ENCODE data around the gene OSBP2. TPM values are rescaled to one million over a fixed set of nuclear protein-coding genes. Genes with fewer than 3 reads are reported as not detected.

The OSBP2 gene
- total RNA-seq, 1 experiment from 2014 or later = 2.8 TPM

DNA sequence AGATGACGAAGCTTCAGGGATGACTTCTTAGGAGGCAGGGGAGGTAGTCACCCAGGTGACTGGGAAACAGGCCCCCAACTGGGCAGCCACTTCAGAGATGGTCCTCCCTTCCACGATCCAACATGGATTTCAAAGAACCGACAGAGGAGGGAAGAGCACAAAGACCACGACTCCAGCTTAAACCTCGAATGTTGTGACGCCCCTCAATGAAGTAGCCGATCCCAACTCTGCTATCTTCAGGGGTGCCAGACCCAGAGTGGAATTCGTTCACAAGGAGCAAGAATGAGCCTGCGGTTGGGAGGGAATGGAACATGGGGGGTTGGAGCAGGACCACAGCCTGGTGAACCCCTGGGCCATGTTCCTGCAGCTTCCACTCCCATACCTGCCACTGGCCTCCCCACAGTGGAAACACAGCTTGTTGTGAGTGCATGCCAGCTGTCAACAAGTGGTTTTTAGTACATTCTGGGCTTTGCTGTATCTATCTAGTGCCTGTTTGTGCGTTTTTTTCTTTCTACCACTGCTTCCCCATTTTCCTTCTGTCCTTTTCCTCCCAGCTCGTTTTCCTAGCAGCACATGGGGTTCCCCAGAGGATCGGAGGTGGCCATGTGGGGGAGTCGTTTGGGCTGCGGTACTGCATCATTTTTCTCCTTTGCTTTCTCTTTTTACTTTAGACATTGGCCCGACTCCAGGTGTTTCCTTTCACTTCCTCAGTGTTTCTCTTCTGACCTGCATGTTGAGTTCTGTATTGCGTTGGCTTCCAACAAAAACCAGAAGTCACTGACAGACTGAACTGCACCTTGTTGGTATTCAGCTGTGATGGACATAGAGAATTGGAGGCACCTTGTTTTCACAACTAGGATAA is 208.1 kb downstream of the OSBP2 start:
- DNase-seq (ENCODE audit: low spot score) = no peak

DNA sequence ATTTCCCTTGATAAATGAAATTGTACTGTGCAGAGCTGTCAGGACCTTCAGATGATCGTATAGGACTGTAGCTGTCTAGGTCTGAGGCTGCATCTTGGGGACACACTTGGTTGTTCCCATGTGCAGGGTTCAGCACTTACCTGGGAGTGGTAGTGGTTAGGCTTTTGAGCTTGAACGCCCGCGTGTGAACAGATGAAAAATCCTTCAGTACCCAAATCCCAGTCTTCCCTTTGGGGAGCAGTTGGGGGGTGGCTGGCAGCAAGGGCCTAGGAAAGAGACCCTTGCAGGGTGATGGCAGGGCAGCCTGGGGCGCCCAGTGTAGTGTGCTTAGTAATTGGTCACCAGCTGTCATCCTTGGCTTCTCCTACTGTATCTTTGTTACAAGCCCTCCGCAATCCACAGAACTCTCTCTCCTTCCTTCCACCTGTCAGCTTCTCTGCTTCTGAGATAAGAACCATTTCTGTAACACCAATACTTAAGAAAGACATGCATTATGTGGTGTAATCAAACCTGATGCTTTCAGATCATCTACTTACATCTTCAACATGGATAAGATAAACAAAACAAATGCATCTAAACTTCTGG is 209.3 kb downstream of the OSBP2 start:
- DNase-seq (ENCODE audit: low spot score) = no peak

DNA sequence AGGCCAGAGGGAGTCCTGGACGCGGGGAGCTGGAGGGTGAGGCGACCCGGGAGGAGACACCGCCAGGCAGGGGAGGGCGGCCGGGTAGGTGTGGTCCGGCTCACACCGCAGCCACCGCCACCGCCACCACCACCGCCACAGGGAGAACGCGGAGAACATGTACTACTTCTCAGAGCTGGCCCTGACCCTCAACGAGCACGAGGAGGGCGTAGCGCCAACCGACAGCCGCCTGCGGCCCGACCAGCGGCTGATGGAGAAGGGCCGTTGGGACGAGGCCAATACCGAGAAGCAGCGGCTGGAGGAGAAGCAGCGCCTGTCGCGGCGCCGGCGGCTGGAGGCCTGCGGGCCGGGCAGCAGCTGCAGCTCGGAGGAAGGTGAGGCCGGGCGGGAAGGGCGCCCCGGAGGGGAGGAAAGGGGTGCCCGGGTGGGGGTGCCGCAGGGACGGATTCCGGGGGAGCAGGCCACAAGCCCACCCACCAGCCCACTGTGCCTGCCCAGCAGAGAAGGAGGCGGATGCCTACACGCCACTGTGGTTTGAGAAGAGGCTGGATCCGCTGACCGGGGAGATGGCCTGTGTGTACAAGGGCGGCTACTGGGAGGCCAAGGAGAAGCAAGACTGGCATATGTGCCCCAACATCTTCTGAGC is 211.1 kb downstream of the OSBP2 start:
- no peak for DNase-seq (ENCODE audit: low spot score)

DNA sequence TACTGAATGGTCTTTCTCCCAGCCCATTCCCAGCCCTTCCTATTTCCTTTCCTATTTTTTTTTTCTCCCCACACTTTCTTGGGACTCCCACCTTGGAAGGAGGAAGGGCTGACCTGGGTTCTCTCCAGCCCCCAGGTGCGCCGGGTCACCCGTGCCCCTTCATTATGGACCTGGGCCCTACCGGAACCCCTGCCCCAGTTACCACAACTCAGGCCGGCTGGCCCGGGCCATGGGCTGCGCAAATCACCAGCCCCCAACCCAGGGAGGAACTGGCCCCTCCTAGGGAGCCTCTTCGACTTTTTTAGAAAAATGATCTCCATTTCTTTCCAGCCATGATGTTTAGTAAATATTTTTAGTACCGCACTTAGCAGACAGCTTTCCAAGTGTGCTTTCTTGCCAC is 211.7 kb downstream of the OSBP2 start:
- no peak for DNase-seq (ENCODE audit: low spot score)

DNA sequence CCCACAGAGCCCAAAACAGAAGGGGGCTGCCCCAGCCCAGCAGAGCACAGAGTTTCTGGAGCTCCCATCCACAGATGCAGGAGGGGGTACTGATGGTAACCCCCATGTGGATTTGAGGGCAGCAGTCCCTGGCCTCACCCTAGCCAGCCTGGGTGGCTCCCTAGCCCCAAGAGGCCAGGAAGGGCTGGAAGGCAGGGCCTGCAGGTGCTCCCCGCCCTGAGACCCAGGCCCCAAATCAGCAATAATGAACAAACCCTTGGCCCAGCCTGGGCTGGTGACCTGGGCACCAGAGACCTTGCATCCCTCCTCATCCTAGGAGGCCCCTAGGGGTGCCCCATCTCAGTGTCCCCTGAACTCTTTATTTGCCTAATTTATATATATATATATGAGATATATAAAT is 212.3 kb downstream of the OSBP2 start:
- DNase-seq (ENCODE audit: low spot score) = no peak

DNA sequence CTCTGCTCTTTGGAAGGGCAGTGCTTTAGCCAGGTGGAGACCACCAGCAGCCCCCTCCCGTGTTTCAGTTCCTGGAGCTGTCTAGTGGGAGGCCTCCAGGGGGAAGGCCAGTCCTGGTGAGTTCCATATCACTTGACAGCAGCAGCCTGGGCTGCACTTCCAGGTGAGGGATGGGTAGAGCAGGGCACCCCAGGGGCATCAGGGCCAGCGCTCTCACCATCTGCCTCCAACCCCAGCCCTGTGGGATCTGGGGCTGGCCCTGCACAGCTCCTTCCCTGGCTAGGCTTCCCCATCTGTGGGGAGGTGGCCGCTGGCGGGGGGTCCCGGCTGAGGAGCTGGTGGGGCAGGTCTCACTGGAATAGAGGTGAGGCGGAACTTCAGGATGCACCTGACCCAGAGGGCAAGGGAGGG is 213.4 kb downstream of the OSBP2 start:
- no peak for DNase-seq (ENCODE audit: low spot score)

DNA sequence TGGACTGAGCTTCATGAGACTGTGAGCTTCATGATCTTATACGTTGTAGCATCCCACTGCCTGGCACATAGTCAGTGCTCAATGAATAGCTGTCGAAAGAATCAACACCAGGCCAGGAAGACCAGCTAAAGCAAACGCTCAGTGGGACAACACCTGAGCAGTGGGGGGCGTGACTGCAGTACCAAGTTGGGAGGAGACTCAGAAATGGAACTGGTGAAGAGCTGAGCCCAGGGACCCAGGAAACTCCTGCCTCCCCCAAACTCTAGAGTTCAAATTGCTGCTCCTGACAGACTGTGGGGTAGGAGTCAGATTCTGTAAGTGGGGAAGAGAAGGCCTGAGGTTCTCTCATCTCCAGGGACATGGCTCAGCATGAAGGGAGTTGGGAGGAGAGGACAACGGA is 214.6 kb downstream of the OSBP2 start:
- DNase-seq (ENCODE audit: low spot score) = no peak

DNA sequence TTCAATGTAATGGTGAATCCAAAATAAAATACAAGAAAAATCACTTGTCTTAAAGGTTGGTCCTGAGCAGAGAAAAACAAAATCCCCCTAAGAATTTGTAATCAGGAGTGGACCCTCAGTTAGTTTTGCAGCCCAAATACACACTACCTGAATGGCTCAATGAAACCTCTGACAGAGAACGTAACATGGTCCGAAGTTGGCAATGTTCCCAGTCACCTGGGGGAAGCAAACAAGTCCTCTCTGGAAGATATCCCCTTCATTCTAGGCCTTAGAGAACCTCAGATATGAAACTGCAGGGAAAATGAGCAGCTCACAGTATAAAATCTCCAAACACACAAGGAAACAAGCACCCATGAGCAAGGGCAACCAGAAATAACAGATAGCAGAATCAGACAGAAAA is 215.7 kb downstream of the OSBP2 start:
- DNase-seq (ENCODE audit: low spot score) = no peak

DNA sequence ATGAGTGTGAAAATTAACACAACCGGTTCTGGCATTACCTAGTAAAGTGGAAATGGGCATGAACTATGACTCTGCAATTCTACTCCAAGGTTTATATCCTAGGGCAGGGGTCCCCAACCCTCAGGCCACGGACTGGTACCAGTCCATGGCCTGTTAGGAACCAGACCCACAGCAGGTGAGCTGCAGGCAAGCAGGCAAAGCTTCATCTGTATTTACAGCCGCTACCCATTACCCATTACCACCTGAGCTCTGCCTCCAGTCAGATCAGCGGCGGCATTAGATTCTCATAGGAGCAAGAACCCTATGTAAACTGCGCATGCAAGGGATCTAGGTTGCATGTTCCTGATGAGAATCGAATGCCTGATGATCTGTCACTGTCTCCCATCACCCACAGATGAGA is 224.1 kb downstream of the OSBP2 start:
- no peak for DNase-seq (ENCODE audit: low spot score)

DNA sequence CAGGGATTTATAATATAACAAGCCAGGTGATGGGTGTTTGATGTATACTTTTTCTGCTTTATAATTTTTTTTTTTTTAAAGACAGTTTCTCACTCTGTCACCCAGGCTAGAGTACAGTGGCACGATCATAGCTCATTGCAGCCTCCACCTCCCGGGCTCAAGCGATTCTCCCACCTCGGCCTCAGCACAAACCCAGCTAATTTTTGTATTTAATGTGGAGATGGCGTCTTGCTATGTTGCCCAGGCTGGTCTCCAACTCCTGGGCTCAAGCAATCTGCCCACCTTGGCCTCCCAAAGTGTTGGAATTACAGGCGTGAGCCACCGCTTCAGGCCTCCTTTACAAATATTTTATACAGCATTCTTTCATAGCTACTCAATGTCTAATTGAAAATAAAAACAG is 225.3 kb downstream of the OSBP2 start:
- DNase-seq (ENCODE audit: low spot score) = no peak

DNA sequence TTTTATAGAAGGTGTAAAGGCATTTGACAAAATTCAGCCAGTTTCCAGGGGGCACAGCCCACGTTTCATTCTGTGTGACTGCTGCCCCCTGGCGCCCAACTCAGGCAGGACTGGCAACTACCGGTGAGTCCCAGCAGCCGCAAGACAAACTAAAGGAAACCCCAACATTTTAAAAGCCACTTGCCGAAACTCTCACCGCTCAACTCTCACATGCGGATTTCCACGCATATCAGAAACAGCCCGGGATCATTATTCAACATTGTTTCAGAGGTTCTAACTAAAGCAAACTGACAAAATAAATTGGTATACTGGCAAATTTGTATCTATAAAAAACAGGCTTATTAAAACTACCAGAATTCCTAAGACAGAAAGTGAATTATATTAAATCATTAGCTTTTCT is 225.7 kb downstream of the OSBP2 start:
- peak; percentile 21 for DNase-seq (ENCODE audit: low spot score)

DNA sequence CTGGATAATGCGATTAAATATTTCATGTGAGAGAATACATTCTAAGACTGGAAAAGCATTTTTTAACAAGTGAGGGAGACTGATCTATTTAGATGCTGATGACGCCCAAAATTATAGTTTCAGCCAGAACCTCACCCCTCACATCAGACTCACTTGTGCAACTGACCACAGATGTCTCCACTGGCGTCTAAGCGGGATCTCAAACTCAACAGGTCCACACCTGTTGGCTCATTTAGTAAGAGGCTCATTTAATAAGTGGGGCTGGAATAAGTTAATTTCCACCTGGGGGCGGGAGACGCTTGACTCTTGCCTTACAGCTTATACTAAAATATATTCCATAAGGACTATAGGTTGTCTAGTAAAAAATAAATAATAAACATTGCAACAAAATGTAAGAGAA is 226.4 kb downstream of the OSBP2 start:
- no peak for DNase-seq (ENCODE audit: low spot score)

DNA sequence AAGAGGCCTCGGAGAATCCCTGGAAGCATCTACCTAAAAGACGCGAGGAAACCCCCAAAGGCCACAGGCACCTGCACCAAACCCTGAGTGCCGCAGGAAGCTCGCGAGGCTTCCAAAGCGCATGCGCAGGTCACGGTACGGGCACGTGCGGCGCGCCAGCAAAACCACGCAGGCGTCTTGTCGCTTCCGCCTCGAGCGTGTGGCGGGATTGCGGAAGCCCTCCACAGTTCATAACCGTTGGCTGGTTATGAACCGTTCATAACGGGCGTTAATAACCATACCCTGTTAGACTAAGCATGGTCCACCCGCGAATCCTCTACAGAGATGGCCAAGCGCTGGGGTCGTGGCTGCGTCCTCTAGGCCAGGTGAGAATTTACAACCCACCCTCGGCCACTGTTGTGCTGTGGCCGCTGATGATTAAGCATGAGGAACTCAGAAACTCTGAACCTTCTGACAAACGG is 227.5 kb downstream of the OSBP2 start:
- DNase-seq (ENCODE audit: low spot score) = no peak

DNA sequence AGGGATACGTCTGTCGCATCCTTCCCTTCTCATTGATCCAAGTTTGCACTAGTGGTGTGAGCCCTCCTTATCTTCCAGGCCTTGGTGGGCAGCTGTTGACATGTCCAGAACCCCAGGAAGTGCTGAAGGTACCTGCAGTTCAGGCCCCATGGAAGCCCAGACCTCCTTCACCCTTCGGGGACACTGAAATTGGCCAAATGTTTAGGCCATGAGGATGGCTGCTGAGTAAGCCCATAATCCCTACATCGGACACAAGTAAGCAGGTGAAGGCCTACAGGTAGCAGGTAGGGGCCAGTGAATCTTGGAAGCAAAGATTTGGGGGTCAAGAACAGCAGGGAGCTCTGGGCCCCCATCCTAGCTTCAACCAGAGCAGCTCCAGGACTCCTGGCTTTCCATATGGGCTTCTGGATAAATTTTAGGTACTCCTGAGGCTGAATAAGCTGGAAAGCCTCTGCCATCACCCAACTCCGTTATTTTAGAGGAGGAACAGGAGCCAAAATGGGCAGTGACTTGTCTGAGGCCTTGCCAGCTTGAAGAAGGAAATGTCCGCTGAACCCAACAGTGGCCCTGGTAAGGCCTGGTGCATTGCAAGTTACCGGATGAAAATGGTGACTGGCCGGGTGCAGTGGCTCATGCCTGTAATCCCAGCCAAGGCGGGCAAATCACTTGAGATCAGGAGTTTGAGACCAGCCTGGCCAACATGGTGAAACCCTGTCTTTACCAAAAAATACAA is 228.7 kb downstream of the OSBP2 start:
- no peak for DNase-seq (ENCODE audit: low spot score)

DNA sequence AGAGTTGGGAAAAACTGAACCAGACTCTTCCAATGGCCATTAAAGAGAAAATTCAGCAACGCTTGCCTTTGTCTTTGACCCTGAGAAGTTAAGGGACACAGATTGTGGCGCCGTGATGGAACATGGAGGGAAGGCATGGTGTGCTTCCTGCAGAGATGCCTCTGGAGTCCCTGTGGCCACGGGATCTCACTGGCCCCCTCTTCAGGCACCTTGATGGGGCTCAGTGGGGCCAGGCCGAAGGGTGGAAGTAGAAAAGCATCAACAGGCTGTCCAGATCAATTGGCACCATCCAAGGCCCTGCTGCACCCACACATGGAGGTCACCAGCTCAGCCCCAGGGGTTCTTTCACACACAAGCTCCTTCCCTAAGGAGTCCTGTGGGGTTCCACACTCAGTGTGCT is 231.0 kb downstream of the OSBP2 start:
- no peak for DNase-seq (ENCODE audit: low spot score)

DNA sequence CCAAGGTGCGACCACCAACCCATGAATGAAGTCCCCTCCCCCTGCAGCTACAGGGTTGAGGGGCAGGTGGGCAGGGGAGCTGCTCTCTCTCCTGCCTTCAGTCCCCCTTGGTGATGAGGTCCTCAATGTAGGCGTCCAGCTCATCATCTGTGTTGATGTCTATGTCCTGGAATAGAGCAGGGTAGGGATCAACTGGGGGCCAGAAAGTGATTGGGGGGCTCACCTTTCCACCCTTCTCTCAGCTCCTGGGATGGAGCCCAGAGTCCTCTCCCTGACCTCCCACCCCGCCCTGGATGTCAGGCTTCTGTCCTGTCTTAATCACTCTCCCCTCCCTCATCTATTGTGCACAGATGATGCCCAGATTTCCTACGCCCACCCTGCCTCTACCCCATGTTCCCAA is 232.0 kb downstream of the OSBP2 start:
- no peak for DNase-seq (ENCODE audit: low spot score)

DNA sequence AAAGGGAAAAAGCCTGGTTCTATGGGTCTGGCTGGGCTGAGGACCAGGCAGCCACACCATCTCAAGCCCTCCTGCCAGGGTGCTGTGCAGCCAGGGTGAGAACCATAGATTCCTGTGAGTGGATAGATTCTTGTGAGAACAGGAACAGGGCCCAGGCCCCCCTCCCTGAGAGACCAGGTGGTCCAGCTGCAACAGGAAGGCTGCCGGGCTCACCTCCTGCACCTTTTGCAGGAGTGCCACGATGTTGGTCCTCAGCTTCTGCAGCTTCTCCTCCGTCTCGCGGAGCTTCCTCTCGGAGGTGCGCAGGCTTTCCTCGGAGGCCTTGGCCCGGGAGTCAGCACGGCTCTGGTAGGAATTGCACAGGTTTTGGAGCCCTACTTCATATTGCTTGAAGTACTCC is 233.1 kb downstream of the OSBP2 start:
- DNase-seq (ENCODE audit: low spot score) = no peak

DNA sequence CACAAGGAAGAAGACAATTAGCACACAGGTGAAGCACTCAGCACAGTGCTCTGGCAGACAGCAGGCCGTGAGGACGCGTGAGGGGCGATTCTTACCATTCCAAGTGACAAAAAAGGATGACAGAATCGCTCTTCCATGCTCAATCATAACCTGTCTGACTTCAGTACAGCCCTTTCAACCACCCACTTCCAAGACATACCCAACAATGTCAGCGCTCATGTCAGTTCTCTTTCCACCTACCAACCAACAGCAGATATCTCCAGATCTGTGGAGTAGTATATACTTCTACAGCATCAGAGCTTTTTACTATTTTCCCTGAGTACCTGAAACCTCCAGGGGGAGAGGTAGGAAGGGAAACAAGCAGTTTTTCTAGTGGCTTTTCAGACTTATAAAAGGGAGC is 233.7 kb downstream of the OSBP2 start:
- no peak for DNase-seq (ENCODE audit: low spot score)

DNA sequence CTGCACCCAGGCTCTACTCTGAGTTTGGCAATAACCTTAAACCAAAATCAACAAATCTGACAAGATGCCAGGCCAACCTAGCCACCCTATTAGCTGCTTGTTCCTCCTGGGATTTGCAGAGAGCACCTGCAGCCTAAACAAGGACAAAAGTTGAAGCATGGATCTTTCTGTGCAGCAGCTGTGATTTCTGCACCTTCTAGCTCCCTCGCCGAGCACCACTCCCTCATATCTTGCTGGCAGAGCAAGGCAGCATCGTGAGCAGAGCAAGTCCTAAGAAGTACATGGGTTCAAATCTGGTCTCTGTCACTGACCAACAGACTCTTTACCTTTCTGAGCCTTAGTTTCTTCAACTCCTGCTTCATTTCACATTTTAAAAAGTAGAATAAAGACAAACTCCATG is 235.6 kb downstream of the OSBP2 start:
- DNase-seq (ENCODE audit: low spot score) = no peak

DNA sequence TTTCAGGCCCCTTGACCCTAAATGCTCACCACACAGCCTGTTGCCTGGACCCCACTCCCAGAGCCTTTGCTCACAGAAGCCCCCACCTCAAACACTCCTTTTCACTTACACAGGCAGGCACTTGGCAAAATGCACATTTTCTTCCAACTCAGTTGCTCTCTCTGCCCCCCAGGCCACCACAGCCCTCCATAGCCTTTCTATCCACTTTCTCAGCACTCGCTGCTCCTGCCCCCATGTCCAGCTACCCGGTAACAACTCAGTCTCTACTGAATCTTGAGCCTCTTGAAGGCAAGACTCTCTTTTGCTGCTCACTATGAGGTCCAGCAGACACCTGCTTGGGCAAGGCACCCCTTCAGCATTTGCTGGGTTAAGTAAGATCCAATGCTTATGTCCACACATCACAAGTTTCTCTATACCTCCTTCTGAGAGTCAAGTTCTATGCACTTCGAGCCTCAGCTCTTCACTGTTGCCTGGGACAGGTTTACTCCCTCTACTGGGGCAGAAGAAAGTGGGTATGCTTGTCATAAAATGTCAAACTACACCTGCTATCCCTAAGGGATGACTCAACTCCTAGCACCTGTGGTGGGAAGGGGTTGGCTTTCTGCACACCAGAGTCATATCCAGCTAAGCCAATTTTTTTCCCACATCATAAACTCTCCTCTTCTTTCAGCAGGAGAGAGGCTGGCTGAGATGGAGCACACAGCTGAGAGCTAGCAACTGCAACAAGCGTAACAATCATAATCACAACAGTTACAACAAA is 237.0 kb downstream of the OSBP2 start:
- DNase-seq (ENCODE audit: low spot score) = no peak

DNA sequence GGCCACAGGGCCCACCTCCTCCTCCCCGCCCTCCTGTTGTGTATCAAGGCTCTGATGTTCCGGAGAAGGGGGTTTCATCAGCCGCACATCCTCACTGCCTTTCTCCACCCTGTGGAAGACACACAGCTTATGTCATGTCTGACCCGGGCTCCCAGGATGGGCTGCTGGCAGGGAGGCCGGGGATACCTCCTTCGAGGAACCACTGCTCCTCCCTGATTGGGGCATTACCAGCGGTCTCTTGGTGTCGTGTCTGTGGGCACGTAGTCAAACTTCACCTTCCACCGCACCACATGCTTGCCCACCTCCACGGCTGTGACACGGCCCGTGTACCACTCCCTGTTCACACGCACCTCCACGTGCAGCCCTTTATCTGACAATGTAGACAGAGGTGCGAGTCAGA is 238.0 kb downstream of the OSBP2 start:
- no peak for DNase-seq (ENCODE audit: low spot score)

DNA sequence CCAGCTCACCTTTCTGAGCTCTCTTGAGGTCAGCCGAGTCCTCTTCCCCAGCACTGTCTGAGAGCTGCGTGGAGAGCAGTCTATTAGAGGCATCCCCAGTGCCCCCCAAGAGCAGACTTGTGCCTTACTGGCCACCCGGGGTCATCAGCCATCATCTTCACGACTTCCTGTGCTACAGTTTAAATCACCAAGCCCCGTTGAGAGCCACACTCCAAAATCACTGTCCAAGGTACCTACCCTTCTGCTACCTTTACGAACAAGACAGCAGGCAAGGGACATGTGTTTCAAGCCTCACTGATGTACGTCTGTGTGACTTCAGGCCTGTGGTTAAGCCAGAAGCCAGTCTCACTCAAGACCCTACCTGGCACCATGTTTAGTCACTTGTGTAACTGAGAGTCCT is 238.8 kb downstream of the OSBP2 start:
- no peak for DNase-seq (ENCODE audit: low spot score)
